BLaER1 (cell line): ENCODE measurements around the gene MRS2.
A peak's percentile ranks its signal among the peaks of the same experiment; 100 is the strongest.
"Not testable (repeated sequence)": the region's sequence is repeated elsewhere in the genome, so short reads cannot be mapped to it uniquely, and the experiment has no call there.

ENCODE experiments used
- H3K27ac ChIP-seq: shearing (Covaris generic); formaldehyde crosslinking; 2 replicates; pipeline ENCODE4 v1.8.1; 2022
- H3K27me3 ChIP-seq: shearing (Covaris generic); formaldehyde crosslinking; 2 replicates; pipeline ENCODE4 v1.8.1; 2022
- H3K36me3 ChIP-seq: shearing (Covaris generic); formaldehyde crosslinking; 2 replicates; pipeline ENCODE4 v1.8.1; 2022
- H3K4me1 ChIP-seq: shearing (Covaris generic); formaldehyde crosslinking; 2 replicates; pipeline ENCODE4 v1.8.1; 2022
- H3K4me2 ChIP-seq: shearing (Covaris generic); formaldehyde crosslinking; 2 replicates; pipeline ENCODE4 v1.8.1; 2022
- H3K4me3 ChIP-seq: shearing (Covaris generic); formaldehyde crosslinking; 2 replicates; pipeline ENCODE4 v1.8.1; 2022
- H3K9ac ChIP-seq: shearing (Covaris generic); formaldehyde crosslinking; 2 replicates; pipeline ENCODE4 v1.8.1; 2022
- H3K9me3 ChIP-seq: shearing (Covaris generic); formaldehyde crosslinking; 2 replicates; pipeline ENCODE4 v1.8.1; 2022
- H4K20me1 ChIP-seq: shearing (Covaris generic); formaldehyde crosslinking; 2 replicates; pipeline ENCODE4 v1.8.1; 2022
- Cebpa-rat ChIP-seq: shearing (Covaris generic); IDR thresholded peaks from 2 replicates; pipeline ENCODE4 v1.8.1; 2022

MRS2 gene

GRCh38 chr6:24391208-24391607, 11.5 kb upstream of the MRS2 start:
- Histone ChIP-seq H3K4me3 (no peak overlapping the region), H3K27ac (no peak overlapping the region), H3K27me3 (peaks cover 7% of the 10 kb centered on the region; the same call in 1 of the 2 replicates), H3K4me2 (peak overlapping the region; percentile 57), H4K20me1 (no peaks in the 10 kb centered on the region; the same call in 1 of the 2 replicates), H3K36me3 (no peaks in the 10 kb centered on the region), H3K9ac (no peak overlapping the region), H3K4me1 (peaks cover 16% of the 10 kb centered on the region), H3K9me3 (peaks cover 9% of the 10 kb centered on the region)
- no peak for TF ChIP-seq Cebpa-rat

DNA sequence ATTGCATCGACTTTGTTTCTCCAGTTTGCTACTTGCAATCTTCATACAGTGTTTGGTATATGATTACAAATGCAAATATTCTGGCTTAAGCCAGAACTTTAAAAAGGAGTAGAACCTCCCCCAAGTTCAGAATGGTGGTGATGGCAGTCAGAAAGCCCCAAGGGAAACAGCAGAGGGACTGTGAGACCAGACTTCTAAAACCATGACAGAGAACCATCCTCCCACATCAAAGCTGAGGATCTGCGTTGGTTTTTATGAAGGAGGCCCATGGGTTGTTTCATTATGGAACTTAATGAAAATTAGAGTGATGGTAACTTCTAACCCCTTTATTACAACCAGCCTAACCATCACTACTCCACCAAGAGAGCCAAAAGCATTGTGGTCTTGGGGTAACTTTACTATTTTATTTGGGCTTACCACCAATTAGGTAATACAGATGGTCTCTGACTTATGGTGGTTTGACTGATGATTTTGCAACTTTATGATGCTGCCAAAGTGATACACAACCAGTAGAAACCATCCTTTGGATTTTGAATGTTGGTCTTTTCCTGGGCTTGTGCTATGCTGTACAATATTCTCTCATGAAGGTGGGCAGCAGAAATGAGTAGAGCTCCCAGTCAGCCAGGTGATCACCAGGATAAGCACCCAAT, 10.9 kb upstream of the MRS2 start:
- Histone ChIP-seq H3K4me1 (peaks cover 16% of the 10 kb centered on the region), H4K20me1 (no peaks in the 10 kb centered on the region; the same call in 1 of the 2 replicates), H3K36me3 (no peaks in the 10 kb centered on the region), H3K27me3 (peaks cover 7% of the 10 kb centered on the region; the same call in 1 of the 2 replicates), H3K4me2 (peak overlapping the region; percentile 57), H3K9me3 (peaks cover 16% of the 10 kb centered on the region), H3K4me3 (no peak overlapping the region), H3K27ac (no peak overlapping the region), H3K9ac (no peak overlapping the region)
- no peak for TF ChIP-seq Cebpa-rat

DNA sequence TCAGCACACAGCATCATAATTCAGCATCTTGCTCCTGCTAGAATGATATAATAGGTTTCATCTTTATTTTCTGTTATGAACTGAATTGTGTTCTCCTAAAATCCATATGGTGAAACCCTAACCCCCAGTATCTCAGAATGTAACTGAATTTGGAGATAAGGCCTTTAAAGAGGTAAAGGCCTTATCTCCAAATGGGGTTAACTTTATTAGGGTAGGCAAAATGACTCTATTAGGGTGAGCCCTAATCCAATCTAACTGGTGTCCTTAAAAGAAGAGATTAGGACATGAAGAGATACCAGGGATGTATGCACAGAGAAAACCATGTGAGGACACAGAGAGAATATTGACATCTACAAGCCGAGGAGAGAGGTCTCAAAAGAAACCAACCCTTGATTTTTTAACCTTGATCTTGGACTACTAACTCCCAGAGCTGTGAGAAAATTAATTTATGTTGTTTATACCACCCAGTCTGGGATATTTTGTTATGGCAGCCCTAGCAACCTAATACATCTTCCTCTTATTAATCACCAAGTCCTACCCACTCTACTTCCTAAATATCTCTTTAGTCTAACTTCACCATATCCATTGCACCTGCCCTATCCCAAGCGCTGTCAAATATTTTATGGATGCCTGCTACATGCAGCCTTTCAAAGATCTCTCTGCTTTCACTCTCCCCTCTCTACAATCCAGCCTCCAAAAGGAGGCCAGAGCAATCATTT, 8.5 kb upstream of the MRS2 start:
- Histone ChIP-seq H3K27ac (no peak overlapping the region), H3K9me3 (peaks cover 20% of the 10 kb centered on the region), H3K9ac (no peak overlapping the region), H3K4me1 (peaks cover 16% of the 10 kb centered on the region), H3K4me2 (no peak overlapping the region), H3K4me3 (no peak overlapping the region), H3K27me3 (peaks cover 7% of the 10 kb centered on the region; the same call in 1 of the 2 replicates), H3K36me3 (no peaks in the 10 kb centered on the region), H4K20me1 (no peaks in the 10 kb centered on the region; the same call in 1 of the 2 replicates)
- no peak for TF ChIP-seq Cebpa-rat

DNA sequence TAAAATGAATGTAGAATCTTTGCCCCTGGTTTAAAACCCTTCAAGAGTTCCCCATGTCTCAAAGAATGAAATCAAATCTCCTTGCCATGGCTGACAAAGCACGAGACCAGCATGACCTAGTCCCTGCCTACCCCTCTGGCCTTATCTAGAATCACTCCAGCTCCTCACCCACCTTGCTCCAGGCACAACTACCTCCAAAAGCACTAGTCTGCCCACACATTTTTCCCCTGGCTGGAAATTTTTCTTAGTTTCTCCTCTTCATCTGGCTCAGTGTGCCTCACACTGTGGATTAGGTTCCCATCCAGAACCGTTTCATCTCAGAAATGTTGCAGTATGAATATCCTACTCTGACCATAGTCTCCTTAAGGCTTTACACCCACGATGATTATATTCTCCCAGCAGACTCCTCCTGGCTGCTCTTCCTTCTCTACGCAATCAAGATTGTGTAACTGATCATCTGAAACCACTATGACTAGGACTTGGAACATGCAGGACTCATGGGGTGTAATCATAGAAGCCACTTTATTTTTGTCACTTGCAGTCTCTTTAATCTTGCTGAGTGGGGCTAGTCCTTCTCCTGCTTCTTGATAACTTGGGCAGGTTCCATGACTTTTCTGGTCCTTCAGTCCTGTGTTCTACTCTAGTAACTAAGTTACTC, 7.8 kb upstream of the MRS2 start:
- no peaks in the 10 kb centered on the region for H3K36me3 ChIP-seq
- no peak overlapping the region for H3K9ac ChIP-seq
- H3K4me2 ChIP-seq, result no peak overlapping the region
- no peak for TF ChIP-seq Cebpa-rat
- H4K20me1 ChIP-seq, result no peaks in the 10 kb centered on the region; the same call in 1 of the 2 replicates
- H3K4me1 ChIP-seq, result peaks cover 16% of the 10 kb centered on the region
- H3K27ac ChIP-seq, result no peak overlapping the region
- H3K9me3 ChIP-seq, result peaks cover 20% of the 10 kb centered on the region
- peaks cover 14% of the 10 kb centered on the region for H3K27me3 ChIP-seq
- H3K4me3 ChIP-seq, result no peak overlapping the region

GRCh38 chr6:24396824-24397223, 5.9 kb upstream of the MRS2 start:
- peaks cover 8% of the 10 kb centered on the region for H3K4me1 ChIP-seq
- H4K20me1 ChIP-seq, result no peaks in the 10 kb centered on the region; the same call in 1 of the 2 replicates
- no peak overlapping the region for H3K9ac ChIP-seq
- peaks cover 23% of the 10 kb centered on the region for H3K9me3 ChIP-seq
- H3K27ac ChIP-seq, result no peak overlapping the region
- H3K27me3 ChIP-seq, result peaks cover 32% of the 10 kb centered on the region
- no peak for TF ChIP-seq Cebpa-rat
- no peak overlapping the region for H3K4me2 ChIP-seq
- no peak overlapping the region for H3K4me3 ChIP-seq
- no peaks in the 10 kb centered on the region for H3K36me3 ChIP-seq

- Histone ChIP-seq H3K9ac (no peak overlapping the region), H3K4me2 (no peak overlapping the region), H3K27me3 (peaks cover 41% of the 10 kb centered on the region), H3K9me3 (peaks cover 25% of the 10 kb centered on the region), H3K27ac (no peak overlapping the region), H3K4me3 (no peak overlapping the region), H4K20me1 (no peaks in the 10 kb centered on the region), H3K36me3 (no peaks in the 10 kb centered on the region), H3K4me1 (0 out of 2 replicates have a peak, but pooled peaks cover 7% of the 10 kb centered on the region)
- TF ChIP-seq Cebpa-rat, result no peak
Measured at GRCh38 chr6:24397631-24398030, 5.1 kb upstream of the MRS2 start.

GRCh38 chr6:24400045-24401039, 2.4 kb upstream of the MRS2 start:
- H3K9ac ChIP-seq, H3K27ac ChIP-seq: not testable (repeated sequence)

DNA sequence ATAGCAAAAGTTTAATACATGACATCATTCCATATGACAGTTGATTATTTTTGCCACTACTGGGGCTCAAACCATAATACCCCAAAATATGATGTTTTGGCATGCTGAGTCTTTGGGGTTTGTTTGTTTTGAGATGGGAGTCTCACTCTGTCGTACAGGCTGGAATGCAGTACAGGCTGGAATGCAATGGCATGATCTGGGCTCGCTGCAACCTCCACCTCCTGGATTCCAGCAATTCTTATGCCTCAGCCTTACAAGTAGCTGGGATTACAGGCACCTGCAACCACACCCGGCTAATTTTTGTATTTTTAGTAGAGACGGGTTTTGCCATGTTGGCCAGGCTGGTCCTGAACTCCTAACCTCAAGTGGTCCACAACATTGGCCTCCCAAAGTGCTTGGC, 1.3 kb upstream of the MRS2 start:
- TF ChIP-seq Cebpa-rat, result no peak
- H3K9ac ChIP-seq, result no peak overlapping the region

More at GRCh38 chr6:24400045-24401039, 2.4 kb upstream of the MRS2 start:
- H3K4me3 ChIP-seq, H3K36me3 ChIP-seq, H3K4me2 ChIP-seq: not testable (repeated sequence)
- Histone ChIP-seq H3K9me3 (peaks cover 32% of the 10 kb centered on the region), H3K4me1 (peaks cover 18% of the 10 kb centered on the region; the same call in 1 of the 2 replicates), H4K20me1 (peaks cover 21% of the 10 kb centered on the region), H3K27me3 (peaks cover 53% of the 10 kb centered on the region)

GRCh38 chr6:24403501-24403824, 727 bp downstream of the MRS2 start:
- TF ChIP-seq Cebpa-rat, result no peak
- Histone ChIP-seq H3K9ac (peak overlapping the region; percentile 76), H4K20me1 (peaks cover 28% of the 10 kb centered on the region), H3K27me3 (peaks cover 53% of the 10 kb centered on the region), H3K27ac (no peak overlapping the region), H3K9me3 (peaks cover 13% of the 10 kb centered on the region; the same call in 1 of the 2 replicates), H3K4me3 (peak overlapping the region; percentile 73), H3K4me1 (peaks cover 18% of the 10 kb centered on the region; the same call in 1 of the 2 replicates), H3K36me3 (peaks cover 15% of the 10 kb centered on the region), H3K4me2 (peak overlapping the region; percentile 76)

More for the DNA sequence above, 1.3 kb upstream of the MRS2 start:
- H3K9me3 ChIP-seq, result peaks cover 21% of the 10 kb centered on the region
- H3K4me2 ChIP-seq, result no peak overlapping the region
- H3K27me3 ChIP-seq, result peaks cover 53% of the 10 kb centered on the region
- H3K4me1 ChIP-seq, result peaks cover 18% of the 10 kb centered on the region; the same call in 1 of the 2 replicates
- peaks cover 8% of the 10 kb centered on the region; the same call in 1 of the 2 replicates for H3K36me3 ChIP-seq
- H4K20me1 ChIP-seq, result peaks cover 21% of the 10 kb centered on the region
- H3K4me3 ChIP-seq, result no peak overlapping the region
- no peak overlapping the region for H3K27ac ChIP-seq
